GM12891 (cell line): Measurements from ENCODE around the gene MCAM.
A peak's percentile ranks its signal among the peaks of the same experiment; 100 is the strongest.

ENCODE experiments used
- DNase-seq: peaks from one replicate; pipeline ENCODE4 v3.0.0; 2011; ENCODE audit warnings: low spot score; ENCODE audit not compliant: insufficient read length
- FAIRE-seq: peaks from 2 replicates; lab custom pipeline; 2011; peaks lifted over from hg19 to GRCh38; lab: Jason Lieb, UNC
- PAX5 ChIP-seq: IDR thresholded peaks from 2 replicates; pipeline ENCODE4 v1.6.1; 2011; ENCODE audit warnings: low read length, moderate library complexity, mild to moderate bottlenecking; ENCODE audit not compliant: insufficient read depth, severe bottlenecking
- POLR2A ChIP-seq: IDR thresholded peaks from 2 replicates; pipeline ENCODE4 v1.6.1; 2011; ENCODE audit warnings: low read depth, low read length, control low read depth
- POLR2AphosphoS5 ChIP-seq: IDR thresholded peaks from 2 replicates; pipeline ENCODE4 v1.6.1; 2011; ENCODE audit warnings: low read depth, low read length, control low read depth
- POU2F2 ChIP-seq: IDR thresholded peaks from 2 replicates; pipeline ENCODE4 v1.6.1; 2011; ENCODE audit warnings: low read depth, mild to moderate bottlenecking, control low read depth, low read length, moderate library complexity
- SPI1 ChIP-seq: IDR thresholded peaks from 2 replicates; pipeline ENCODE4 v1.6.1; 2011; ENCODE audit warnings: low read depth, low read length, control low read depth
- TAF1 ChIP-seq: IDR thresholded peaks from 2 replicates; pipeline ENCODE4 v1.6.1; 2011; ENCODE audit warnings: low read depth, low read length, control low read depth

Gene MCAM

DNA sequence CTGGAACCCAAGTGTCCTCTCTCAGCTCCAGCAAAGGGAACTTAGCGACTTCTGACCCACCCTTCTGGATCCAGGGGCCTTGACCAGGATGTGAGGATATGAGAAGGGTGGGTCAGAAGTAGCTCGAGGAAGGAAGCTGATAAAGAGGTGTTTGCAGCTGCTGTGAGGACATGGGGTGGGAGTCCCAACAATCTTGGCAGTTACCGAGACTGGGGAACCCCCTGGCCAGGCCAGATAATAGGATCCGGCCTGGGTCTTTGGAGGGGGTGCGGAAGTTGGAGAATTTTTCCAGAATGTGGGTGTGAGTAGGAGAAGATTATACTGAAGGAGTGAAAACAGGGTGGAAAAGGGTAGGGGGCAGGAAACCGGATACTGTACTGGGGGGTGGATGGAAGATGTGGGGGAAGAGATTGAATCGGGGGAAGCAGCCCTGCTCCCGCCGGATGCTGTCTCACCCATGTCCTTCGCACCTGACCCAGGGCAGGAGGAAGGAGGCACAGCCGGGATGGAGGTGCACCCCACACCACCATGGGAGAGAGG, 2.8 kb upstream of the MCAM start:
- TF ChIP-seq PAX5: no peak
- no peak for TF ChIP-seq SPI1
- TF ChIP-seq POLR2A: no peak
- no peak for TF ChIP-seq TAF1
- TF ChIP-seq POLR2AphosphoS5: no peak
- TF ChIP-seq POU2F2: no peak
- FAIRE-seq: no peak
- peak; percentile 5 for DNase-seq

DNA sequence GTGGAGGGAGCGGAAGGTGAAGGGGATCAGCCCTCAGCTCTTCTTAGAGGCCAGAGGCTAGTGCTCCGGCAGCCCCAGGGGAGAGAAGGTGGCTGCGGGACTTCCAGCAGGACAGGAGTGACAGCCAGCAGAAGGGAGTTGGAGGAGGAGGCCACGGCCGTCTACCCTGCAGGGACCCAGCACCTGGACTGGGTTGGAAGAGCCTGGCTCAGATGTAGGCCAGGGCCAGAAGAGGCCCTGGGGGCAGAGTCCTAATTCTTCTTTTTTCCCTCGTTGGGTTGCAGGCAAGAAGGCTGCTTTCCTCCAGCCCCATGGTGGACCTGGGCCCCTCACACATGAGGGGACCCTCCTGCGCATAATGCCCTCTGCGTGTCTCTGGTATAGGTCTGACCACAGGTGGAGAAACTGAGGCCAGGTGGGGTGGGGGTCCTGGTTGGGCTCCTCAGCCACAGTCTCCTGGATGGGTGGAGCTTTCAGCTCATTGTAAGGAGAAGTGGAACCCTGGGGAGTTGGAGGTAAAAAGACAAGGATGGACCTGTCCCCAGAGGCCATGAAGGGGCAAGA, 2.3 kb upstream of the MCAM start:
- TF ChIP-seq TAF1: no peak
- no peak for TF ChIP-seq POU2F2
- TF ChIP-seq POLR2A: no peak
- TF ChIP-seq SPI1: no peak
- no peak for TF ChIP-seq POLR2AphosphoS5
- no peak for TF ChIP-seq PAX5
- DNase-seq (peak; percentile 4), FAIRE-seq (no peak)

DNA sequence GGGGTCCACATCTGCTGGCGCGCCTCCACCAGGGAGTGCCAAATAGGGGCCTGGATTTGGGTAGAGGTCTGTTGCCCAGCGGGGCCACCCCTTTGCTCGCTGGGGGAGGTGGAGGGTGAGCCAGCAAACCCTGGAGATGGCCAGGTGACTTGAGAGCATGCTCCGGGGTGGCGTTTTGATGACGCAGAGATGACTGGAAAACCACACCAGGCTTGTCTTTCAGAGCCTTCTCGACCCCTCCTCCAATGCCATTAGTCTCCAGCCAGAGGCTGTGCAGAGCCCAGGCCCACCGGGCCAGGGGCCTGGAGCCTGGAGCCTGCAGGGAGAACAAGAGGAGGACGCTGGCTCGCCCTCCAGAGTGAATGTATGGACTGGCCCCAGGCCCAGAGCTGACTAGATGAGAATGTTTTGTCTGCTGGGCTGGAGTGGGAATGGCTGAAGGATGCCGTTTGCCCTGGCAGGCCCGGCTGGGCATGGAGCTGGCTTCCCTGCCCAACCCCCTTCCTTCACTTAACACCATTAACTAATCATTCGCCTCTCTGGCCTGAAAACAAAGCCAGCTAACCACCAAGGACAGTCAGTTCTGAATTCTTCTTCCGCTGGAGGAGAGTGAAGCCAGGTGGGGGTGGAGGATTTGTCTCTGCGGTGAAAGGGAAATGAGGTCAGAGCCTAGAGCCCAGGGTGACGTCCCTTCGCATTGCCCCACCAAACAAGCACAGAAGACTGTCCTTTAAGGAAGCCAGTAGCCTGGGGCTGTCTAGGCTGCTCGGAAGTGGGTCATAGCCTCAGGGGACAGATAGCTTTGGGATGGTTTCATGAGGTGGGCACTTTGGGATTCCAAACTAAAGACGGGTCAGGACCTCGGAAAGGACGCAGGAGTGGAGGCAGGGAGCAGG, 1.6 kb upstream of the MCAM start:
- FAIRE-seq (no peak), DNase-seq (peak; percentile 7)
- TF ChIP-seq SPI1 (no peak), TAF1 (no peak), POLR2AphosphoS5 (no peak), POLR2A (no peak), PAX5 (no peak), POU2F2 (no peak)

DNA sequence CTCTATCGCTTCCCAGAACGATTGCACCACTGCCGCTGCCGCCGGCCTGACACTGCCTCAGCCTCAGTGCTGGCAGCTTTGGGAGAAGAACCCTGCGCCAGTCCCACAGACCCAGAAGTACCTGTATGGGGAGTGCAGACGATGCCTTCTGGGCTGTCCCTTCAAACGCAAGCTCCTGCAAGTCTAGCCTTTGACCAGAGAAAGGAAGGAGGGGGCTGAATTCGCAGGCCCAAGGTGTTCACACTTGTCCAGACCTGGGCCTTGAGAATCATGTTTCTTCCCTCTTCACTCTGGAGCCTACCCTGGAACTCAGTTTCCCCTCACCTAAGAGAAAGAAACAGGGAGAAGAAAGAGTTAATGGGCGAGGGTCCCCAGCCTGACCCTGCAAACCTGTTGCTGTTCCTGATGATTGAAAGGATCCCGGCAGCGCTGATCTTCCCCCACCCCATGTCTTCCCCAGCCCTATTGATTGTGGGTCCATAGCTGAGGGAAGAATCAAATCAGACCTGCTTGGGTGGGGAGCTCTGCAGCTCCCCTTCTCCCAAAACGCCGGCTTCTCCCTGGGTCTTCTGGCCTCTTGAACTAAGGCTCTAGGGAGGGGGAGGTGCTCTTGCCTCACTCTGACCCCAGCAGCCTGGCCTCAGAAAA, 786 bp upstream of the MCAM start:
- DNase-seq (no peak), FAIRE-seq (no peak)
- TF ChIP-seq POLR2A (no peak), POLR2AphosphoS5 (no peak), POU2F2 (no peak), TAF1 (no peak), PAX5 (no peak), SPI1 (no peak)

DNA sequence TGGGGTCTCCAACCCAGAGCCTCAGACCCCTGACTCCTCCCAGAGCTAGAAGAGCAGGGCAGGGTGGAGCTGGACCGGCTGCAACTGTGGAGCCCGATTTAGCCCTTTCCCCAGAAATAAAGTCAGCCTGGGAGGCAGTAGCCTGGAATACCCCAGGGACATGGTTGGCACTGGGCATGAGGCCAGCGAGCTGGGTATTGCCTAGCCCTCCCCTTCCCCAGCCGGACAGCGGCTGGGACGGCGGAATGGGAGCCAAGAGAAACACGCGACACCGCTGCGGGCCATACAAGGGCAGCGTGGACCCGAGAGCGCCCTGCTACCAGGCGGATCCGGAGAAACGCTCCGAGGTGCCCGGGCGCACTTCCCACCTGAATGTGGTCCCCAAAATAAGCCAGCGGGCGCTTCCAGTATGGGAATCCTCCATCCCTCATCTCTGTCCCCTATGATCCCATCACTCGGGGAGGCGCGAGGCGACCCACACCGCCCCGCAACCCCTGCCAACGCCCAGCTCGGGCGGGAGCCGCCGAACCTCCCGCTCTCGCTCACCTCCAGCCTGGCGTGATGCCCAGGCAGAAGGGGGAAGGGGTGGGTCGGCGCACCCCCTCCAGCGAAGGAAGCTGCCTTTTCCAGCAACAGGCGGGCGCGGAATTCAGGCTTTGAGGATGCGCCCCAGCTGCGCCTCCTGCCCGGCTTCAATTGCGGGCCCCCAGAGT, 758 bp downstream of the MCAM start:
- TF ChIP-seq PAX5 (no peak), SPI1 (no peak), POU2F2 (no peak), TAF1 (no peak), POLR2AphosphoS5 (no peak), POLR2A (no peak)
- FAIRE-seq (no peak), DNase-seq (no peak)

DNA sequence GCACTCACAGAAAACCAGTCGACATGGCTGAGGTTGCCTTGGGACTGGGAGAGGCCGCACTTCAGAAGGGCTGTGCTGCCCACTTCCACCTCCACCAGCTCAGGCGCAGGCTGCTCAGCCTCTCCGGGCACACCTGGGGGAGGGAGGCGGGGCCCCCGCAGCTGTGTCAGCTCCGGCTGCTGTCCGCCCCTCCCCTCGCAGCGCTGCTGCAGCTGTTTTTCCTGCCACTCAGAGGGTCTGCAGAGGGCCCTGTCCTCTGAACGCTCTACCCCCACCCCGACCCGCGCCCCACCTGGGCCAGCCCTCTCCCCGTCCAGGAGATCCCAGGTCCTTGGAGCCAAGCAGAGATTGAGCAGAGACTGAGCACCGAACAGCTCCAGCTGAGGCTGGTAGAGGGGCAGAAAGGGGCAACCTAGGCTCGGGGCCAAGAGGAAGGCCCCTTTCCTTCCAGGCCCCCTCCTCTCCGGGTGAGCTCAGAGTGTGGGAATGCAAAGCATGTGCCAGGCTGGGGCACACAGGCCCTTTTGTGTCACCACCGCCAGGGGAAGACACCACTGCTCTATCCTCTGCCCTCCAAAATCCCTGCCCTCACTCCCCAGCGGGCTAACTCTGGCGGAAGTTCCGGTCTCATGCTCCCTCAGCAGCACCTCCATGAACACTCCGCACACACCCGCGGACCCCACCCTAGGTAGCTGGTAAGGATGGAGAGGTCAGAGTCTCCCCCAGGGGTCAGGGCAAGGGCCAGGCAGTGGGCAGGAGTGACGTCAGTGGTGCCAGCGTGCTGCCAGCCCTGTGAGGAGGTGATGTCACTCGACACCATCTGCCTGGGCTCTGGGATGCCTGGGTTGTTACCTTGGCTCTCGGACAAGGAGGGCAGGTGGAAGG, 1.6 kb downstream of the MCAM start:
- peak; percentile 82 for FAIRE-seq

DNA sequence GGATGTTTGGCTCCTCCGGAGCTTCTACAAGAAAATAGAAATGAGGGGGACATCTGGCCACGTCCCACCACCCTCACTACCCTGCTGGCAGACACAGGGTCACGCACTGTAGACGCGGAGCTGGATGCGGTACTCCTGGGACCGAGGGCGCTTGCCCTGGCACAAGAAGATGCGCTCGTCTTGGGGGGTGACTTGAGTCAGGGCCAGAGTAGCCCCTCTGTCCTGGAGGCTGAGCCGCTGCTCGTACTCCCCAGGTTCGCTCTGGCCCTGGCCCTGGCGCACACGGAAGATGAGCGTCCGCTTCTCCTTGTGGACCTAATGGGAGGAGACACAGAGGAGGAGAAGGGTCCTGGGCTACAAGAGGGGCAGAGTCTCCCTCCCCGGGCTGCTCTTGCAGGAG, 2.2 kb downstream of the MCAM start:
- FAIRE-seq (no peak), DNase-seq (no peak)

More for the DNA sequence above, 1.6 kb downstream of the MCAM start:
- DNase-seq: no peak
- TF ChIP-seq TAF1: no peak
- TF ChIP-seq POU2F2: no peak
- no peak for TF ChIP-seq PAX5
- TF ChIP-seq POLR2AphosphoS5: no peak

DNA sequence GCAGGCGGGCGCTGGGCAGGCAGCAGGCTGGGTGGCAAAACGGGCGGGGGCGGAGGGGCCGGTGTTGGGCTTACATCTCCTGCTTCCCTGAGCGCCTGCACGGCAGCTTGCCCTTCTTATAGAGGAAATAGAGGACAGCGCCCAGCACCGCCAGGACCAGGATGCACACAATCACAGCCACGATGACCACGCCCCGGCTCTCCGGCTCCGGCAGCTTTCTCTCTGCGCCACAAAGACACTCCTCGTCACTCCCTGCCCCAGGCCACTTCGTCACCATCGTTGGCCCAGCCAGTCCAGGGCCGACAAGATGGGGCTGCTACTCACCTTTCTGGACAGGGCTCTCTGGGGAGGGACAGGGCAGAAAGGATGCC, 6.3 kb downstream of the MCAM start:
- FAIRE-seq (no peak), DNase-seq (no peak)
- TF ChIP-seq SPI1 (no peak), POU2F2 (no peak), TAF1 (no peak), POLR2A (no peak)

More for the DNA sequence above, 2.2 kb downstream of the MCAM start:
- TF ChIP-seq PAX5 (no peak), TAF1 (no peak), POLR2AphosphoS5 (no peak), POU2F2 (no peak), SPI1 (no peak)

DNA sequence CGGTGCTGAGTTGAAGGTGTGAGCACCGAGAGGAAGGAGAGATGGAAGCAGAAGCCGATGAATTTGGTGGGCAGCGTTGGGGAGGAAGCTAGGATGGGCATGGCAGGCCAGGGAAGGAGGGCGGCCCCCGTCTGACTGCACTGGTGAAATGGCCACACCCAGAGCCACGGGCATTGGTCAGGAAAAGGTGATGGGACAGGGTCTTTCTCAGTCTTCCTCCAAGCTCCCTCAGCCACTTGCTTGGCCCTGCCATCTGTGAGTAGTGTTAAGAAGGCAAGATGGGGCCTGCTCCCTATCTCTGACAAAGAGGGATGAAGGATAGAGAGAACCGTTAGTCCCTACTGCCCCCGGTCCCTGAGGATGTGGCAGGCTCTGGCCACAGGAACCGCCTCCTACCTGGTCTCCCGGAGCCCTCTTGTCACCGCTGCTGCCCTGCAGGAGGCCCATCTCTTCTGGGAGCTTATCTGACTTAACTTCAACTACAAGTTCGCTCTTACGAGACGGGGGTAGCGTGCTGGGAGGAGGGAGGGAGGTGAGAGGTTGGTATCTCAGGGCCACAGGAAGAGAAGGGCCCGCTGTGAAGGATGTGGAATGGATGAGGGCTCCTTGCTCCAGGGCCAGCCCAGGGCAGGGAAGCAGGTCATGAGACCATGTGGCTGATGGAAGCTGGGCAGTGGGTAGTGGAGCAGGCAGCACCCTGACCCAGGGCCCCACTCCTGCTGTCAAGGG, 6.8 kb downstream of the MCAM start:
- no peak for TF ChIP-seq TAF1
- TF ChIP-seq POLR2A: no peak
- no peak for TF ChIP-seq POU2F2
- no peak for TF ChIP-seq SPI1
- TF ChIP-seq PAX5: no peak
- no peak for TF ChIP-seq POLR2AphosphoS5
- no peak for FAIRE-seq

More for the DNA sequence above, 6.8 kb downstream of the MCAM start:
- no peak for DNase-seq
